CD4-positive, alpha-beta T cell treated with Interleukin-17A for 4 hours (primary cell): Measurements from ENCODE around the gene SGSH.
"Not testable (repeated sequence)": the region's sequence is repeated elsewhere in the genome, so short reads cannot be mapped to it uniquely, and the experiment has no call there.

Experiments
- DNase-seq: peaks from one replicate; pipeline ENCODE4 v3.0.0-alpha.2; 2020; ENCODE audit warnings: mixed read lengths

SGSH gene

GRCh38 chr17:80209765-80210164, 10.4 kb downstream of the SGSH start:
- no peak for DNase-seq

- DNase-seq: no peak
Measured at GRCh38 chr17:80208050-80208449, 12.1 kb downstream of the SGSH start.

- no peak for DNase-seq
Measured at GRCh38 chr17:80205811-80206210, 14.3 kb downstream of the SGSH start.

- no peak for DNase-seq
Measured at GRCh38 chr17:80204626-80205468, 15.3 kb downstream of the SGSH start.

GRCh38 chr17:80203471-80203963, 16.6 kb downstream of the SGSH start:
- DNase-seq: no peak

GRCh38 chr17:80202197-80202596, 17.9 kb downstream of the SGSH start:
- DNase-seq: no peak

- no peak for DNase-seq
Measured at GRCh38 chr17:80201446-80201845, 18.7 kb downstream of the SGSH start.

- DNase-seq: not testable (repeated sequence)
Measured at GRCh38 chr17:80199295-80199694, 20.8 kb downstream of the SGSH start.

- DNase-seq: no peak
Measured at GRCh38 chr17:80198144-80198661, 21.9 kb downstream of the SGSH start.

GRCh38 chr17:80196652-80197051, 23.5 kb downstream of the SGSH start:
- no peak for DNase-seq

- peak; percentile 71 for DNase-seq
Measured at GRCh38 chr17:80195671-80196529, 24.2 kb downstream of the SGSH start.

GRCh38 chr17:80195141-80195540, 25.0 kb downstream of the SGSH start:
- DNase-seq: no peak

- no peak for DNase-seq
Measured at GRCh38 chr17:80191865-80192661, 28.1 kb downstream of the SGSH start.

GRCh38 chr17:80191192-80191591, 28.9 kb downstream of the SGSH start:
- DNase-seq: no peak

GRCh38 chr17:80190716-80191115, 29.4 kb downstream of the SGSH start:
- no peak for DNase-seq

GRCh38 chr17:80189611-80190010, 30.5 kb downstream of the SGSH start:
- DNase-seq: no peak

GRCh38 chr17:80187515-80187941, 32.6 kb downstream of the SGSH start:
- DNase-seq: no peak

GRCh38 chr17:80187090-80187489, 33.0 kb downstream of the SGSH start:
- DNase-seq: no peak

GRCh38 chr17:80185968-80186367, 34.2 kb downstream of the SGSH start:
- DNase-seq: no peak

GRCh38 chr17:80184423-80184714, 35.8 kb downstream of the SGSH start:
- DNase-seq: no peak

GRCh38 chr17:80183581-80184422, 36.3 kb downstream of the SGSH start:
- no peak for DNase-seq

- DNase-seq: no peak
Measured at GRCh38 chr17:80182845-80183223, 37.3 kb downstream of the SGSH start.
